Measurements from ENCODE around the gene TH. TPM values are rescaled to one million over a fixed set of nuclear protein-coding genes. Genes with fewer than 3 reads are reported as not detected.

TH gene
- total and polyA plus RNA-seq, 2 experiments from 2014 or later = not detected

DNA sequence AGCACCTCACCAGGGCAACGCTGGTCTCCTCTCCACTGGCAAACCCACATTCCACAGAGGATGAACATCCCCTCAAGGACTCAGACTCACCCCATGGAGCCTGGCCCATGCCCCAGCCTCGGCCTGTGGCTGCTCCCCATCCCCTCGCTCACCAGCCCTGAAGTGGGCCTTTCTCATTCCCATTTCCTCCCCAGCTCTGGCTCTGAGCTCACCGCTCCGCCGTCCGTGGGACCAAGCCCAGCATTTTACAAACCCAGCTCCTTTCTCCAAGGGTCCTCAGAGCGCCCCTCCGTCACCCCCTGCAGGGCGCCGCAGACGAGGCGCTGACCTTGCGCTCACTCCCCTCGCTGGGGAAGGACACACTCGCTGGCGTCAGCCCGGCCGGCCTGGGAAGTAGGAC, 25.6 kb downstream of the TH start:
- H3K36me3 ChIP-seq = no peaks in the 10 kb centered on the region
- H3K27me3 ChIP-seq = peaks cover 80% of the 10 kb centered on the region
- DNase-seq (ENCODE audit: low read depth in 1 of 2, low spot score in 1 of 2) = no peak
- no peak overlapping the region for H3K27ac ChIP-seq
- H3K9me3 ChIP-seq (ENCODE audit: low read depth) = no peaks in the 10 kb centered on the region
- H3K4me1 ChIP-seq (ENCODE audit: low read depth) = no peaks in the 10 kb centered on the region
- TF ChIP-seq, protein P1, sequence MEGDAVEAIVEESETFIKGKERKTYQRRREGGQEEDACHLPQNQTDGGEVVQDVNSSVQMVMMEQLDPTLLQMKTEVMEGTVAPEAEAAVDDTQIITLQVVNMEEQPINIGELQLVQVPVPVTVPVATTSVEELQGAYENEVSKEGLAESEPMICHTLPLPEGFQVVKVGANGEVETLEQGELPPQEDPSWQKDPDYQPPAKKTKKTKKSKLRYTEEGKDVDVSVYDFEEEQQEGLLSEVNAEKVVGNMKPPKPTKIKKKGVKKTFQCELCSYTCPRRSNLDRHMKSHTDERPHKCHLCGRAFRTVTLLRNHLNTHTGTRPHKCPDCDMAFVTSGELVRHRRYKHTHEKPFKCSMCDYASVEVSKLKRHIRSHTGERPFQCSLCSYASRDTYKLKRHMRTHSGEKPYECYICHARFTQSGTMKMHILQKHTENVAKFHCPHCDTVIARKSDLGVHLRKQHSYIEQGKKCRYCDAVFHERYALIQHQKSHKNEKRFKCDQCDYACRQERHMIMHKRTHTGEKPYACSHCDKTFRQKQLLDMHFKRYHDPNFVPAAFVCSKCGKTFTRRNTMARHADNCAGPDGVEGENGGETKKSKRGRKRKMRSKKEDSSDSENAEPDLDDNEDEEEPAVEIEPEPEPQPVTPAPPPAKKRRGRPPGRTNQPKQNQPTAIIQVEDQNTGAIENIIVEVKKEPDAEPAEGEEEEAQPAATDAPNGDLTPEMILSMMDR (IDR thresholded peaks at IDR 0.05; ENCODE audit: low read depth, low read length) = no peak
- no peak overlapping the region for H3K4me3 ChIP-seq

GRCh38 chr11:2144544-2145248, 26.9 kb downstream of the TH start:
- no peaks in the 10 kb centered on the region for H3K4me1 ChIP-seq (ENCODE audit: low read depth)

DNA sequence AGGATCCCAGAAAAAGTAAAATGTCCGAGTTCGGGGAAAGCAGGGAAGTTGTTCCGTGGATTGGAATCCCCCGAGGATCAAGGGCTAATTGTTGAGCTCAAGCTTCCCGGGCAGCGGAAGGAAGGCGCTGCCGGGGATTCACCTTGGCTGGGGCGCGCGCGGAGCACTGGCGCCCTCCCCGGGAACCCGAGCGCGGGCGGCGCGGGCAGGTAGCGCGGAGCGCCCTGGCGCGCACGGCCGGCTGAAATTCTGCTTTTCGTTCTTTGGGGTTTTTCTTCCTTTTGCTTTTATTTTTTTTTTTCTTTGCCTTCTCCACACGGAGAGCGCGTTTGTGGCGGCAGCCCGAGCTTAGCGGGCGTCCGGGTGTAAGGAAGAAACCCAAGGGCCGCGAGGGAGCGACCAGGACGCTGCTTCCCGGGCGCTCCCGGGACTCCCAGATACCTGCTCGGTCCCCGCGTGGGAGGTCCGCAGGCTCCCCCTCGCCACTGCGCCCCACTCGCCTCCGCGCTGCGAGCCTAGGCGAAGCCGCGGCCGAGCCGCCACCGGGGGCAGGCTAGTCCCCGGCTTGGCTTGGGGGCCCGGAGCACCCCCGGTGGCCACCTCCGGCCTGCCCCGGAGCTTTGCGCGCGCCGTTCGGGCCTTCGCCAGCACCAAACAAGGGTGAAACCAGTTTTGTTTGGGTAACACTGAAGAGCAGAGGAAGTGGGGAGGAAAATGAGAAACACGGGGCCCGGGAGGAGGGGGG, 27.6 kb downstream of the TH start:
- Histone ChIP-seq H3K4me3 (peak overlapping the region; percentile 22), H3K27ac (no peak overlapping the region), H3K9me3 (ENCODE audit: low read depth) (no peaks in the 10 kb centered on the region), H3K36me3 (no peaks in the 10 kb centered on the region), H3K27me3 (peaks cover 98% of the 10 kb centered on the region), H3K4me1 (ENCODE audit: low read depth) (no peaks in the 10 kb centered on the region)
- peak in 1 of 2 donors; percentile 44 for DNase-seq (ENCODE audit: low read depth in 1 of 2, low spot score in 1 of 2)
- TF ChIP-seq, protein P1 (IDR thresholded peaks at IDR 0.05; ENCODE audit: low read depth, low read length) = no peak

More at GRCh38 chr11:2144544-2145248, 26.9 kb downstream of the TH start:
- DNase-seq (ENCODE audit: low read depth in 1 of 2, low spot score in 1 of 2) = no peak
- Histone ChIP-seq H3K36me3 (no peaks in the 10 kb centered on the region), H3K27ac (no peak overlapping the region), H3K4me3 (no peak overlapping the region), H3K27me3 (peaks cover 94% of the 10 kb centered on the region), H3K9me3 (ENCODE audit: low read depth) (no peaks in the 10 kb centered on the region)
- TF ChIP-seq, protein P1 (IDR thresholded peaks at IDR 0.05; ENCODE audit: low read depth, low read length) = no peak

- TF ChIP-seq, protein P1 (IDR thresholded peaks at IDR 0.05; ENCODE audit: low read depth, low read length) = no peak
- H3K9me3 ChIP-seq (ENCODE audit: low read depth) = no peaks in the 10 kb centered on the region
- no peaks in the 10 kb centered on the region for H3K36me3 ChIP-seq
- no peak for DNase-seq (ENCODE audit: low read depth in 1 of 2, low spot score in 1 of 2)
- H3K27me3 ChIP-seq = peaks cover 98% of the 10 kb centered on the region
- peak overlapping the region; percentile 22 for H3K4me3 ChIP-seq
- no peak overlapping the region for H3K27ac ChIP-seq
- no peaks in the 10 kb centered on the region for H3K4me1 ChIP-seq (ENCODE audit: low read depth)
Measured at GRCh38 chr11:2143477-2143798, 28.2 kb downstream of the TH start.

GRCh38 chr11:2142762-2143202, 28.8 kb downstream of the TH start:
- H3K27me3 ChIP-seq = peaks cover 100% of the 10 kb centered on the region
- no peaks in the 10 kb centered on the region for H3K9me3 ChIP-seq (ENCODE audit: low read depth)
- no peaks in the 10 kb centered on the region for H3K4me1 ChIP-seq (ENCODE audit: low read depth)
- peak in 1 of 2 donors; percentile 25 for DNase-seq (ENCODE audit: low read depth in 1 of 2, low spot score in 1 of 2)
- H3K27ac ChIP-seq = no peak overlapping the region
- no peak overlapping the region for H3K4me3 ChIP-seq
- H3K36me3 ChIP-seq = no peaks in the 10 kb centered on the region
- TF ChIP-seq, protein P1 (IDR thresholded peaks at IDR 0.05; ENCODE audit: low read depth, low read length) = no peak

Measured in cardiac muscle cell (in vitro differentiated cells and primary cell).